GM21825 (cell line): ENCODE data around the gene MAN1C1.

Source experiments
- ATAC-seq: cut with Tn5 transposase; IDR thresholded peaks from one replicate; pipeline ENCODE4 v1.9.1; 2021; ENCODE audit warnings: mild to moderate bottlenecking, moderate library complexity; ENCODE audit not compliant: unreplicated experiment

The MAN1C1 gene

DNA sequence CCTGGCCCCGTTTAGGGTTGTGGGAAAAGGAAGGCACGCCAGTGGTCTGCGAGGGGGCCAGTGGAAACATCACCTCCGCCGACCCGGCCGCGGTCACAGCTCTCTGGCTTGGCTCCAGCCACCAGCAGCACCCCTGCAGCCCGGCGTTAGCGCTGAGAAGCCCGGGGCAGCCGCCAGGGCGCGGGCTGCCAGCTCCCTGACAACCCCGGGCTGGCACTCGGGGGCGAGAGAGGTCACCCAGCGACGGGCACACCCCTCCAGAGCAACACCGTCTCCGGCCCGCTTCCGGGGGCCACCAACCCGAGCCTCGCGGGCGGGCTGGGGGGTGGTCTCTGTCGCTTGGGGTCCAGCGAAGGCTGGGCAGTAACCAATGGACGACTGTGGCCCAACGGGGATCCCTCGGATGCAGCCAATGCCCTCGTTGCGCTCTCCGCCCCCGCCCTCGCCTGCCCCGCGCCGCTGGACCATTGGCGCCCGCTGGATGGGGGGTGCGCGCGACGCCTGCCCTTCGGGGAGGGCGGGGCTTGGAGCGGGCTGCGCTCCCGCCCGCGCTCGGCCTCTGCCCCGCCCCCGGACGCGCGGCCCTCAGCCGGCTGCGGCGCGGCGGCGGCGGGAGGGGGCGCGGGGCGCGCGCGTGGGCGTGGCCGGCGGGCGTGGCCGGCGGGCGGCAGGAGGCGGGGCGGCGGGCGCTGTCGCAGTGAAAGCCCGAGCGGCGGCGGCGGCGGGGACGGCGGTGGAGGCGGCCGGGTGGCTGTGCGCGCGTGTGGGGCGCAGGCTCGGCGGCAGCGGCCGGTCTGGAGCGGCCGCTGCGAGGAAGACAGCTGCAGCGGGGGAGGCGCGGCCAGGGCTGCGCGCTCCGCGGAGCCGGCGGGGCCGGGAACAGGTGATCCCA is at the start of gene MAN1C1:
TSS of gene MAN1C1 (plus strand) at position 697 of the 892 bp plus-strand sequence. CDS start 1,007 bp downstream, outside the sequence.
- ATAC-seq = peak; percentile 62

DNA sequence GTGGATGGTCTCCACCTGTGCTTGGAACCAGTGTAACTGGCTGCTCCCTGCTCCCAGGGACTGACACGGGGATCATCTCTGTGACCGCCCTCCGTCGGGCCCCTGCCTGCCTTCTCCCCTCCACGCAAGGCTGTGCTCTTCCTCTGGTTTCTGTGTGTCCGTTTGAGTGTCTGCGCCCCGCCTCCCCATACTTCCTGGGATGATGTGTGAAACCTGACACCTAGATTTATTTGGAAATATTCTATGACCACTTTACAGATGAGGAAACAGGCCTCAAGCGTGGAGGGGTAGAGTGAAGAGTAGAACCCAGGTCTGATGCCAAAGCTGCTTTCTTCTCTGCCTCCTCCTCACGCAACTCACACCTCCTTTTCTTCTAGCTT is 48.9 kb upstream of the MAN1C1 start:
- no peak for ATAC-seq

GRCh38 chr1:25568090-25568833 is 48.3 kb upstream of the MAN1C1 start:
- ATAC-seq = no peak

- no peak for ATAC-seq
These were observed 47.6 kb upstream of the MAN1C1 start for GRCh38 chr1:25568834-25569596.

- no peak for ATAC-seq
These were observed 46.8 kb upstream of the MAN1C1 start for GRCh38 chr1:25569597-25570396.

- no peak for ATAC-seq
These were observed 45.6 kb upstream of the MAN1C1 start for GRCh38 chr1:25570798-25571521.

DNA sequence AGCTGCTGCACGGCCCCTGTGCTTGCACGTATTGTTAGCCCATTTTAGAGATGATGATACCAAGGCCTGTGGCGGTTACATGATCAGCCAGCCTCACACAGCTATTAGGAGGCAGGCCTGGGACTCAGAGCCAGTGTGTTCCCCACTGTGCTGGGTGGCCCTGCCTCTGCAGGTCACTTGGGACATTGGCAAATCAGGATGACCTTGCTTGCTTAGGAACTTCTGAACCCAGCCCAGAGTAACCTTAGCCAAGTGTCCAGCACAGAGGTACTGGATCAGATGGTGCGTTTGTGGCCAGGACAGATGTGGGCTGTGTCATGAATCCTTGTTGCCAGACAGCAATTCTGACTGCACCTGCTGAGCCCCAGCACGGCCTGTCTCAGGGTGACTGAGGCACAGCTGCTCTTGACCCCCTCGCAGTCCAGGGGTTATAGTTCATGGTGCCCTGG is 45.0 kb upstream of the MAN1C1 start:
- no peak for ATAC-seq

- ATAC-seq = no peak
These were observed 44.5 kb upstream of the MAN1C1 start for GRCh38 chr1:25572107-25572506.

DNA sequence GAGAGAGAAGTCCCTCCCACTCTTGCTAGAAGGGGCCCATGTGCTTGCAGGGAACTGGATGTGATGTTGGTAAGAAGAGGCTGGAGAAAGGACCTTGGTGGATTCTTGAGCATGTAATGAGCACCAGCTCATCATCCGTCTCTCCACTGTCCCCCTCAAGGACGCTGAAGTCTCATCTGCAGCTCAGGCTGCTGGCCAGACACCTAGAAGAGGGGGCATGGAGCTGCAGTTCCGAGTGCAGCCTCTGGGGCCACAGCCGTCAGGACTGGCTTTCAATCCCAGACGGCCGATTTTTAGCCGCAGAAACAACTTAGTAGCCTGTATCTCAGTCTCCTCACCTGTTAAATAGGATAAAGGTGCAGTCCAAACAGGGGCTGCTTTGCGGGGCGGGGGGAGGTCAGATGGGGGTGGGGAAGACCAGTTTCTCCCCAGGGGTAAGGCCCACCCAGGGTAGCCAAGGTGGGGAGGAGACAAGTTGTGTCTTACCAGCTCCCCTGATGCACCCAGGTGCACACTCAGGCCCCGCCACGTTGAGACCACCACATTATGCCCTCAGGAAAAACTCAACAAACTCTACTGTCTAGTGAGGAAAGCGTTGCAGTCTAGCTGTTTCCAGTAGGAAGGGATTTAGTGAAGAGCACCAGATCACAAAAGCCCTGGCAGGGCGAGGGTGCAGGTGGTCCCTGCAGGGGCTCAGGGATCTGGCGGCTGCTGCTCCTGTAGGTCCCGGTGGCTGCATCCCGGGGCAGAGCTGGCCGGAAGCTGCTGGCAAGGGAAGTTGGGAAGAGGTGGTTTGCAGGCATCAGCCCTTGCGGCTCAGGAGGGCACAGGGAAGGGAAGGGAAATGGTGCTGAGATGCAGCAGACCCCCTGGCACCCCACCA is 43.6 kb upstream of the MAN1C1 start:
- no peak for ATAC-seq

DNA sequence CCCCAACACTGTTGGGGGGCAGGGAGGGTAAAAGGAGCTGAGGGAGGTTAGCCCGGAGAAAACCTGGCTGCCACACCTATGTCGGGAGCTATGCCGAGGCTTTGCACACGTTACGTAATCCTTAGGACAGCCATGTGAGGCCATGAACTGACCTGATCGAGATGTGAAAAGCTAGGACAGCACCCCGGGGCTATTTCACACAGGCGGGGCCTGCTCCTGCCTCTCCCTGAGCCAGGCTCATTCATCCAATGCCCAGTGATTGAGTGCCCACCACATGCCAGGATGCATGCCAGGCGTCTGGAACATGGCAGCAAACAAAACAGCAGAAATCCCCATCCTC is 43.0 kb upstream of the MAN1C1 start:
- no peak for ATAC-seq

GRCh38 chr1:25573961-25574360 is 42.6 kb upstream of the MAN1C1 start:
- ATAC-seq = no peak

DNA sequence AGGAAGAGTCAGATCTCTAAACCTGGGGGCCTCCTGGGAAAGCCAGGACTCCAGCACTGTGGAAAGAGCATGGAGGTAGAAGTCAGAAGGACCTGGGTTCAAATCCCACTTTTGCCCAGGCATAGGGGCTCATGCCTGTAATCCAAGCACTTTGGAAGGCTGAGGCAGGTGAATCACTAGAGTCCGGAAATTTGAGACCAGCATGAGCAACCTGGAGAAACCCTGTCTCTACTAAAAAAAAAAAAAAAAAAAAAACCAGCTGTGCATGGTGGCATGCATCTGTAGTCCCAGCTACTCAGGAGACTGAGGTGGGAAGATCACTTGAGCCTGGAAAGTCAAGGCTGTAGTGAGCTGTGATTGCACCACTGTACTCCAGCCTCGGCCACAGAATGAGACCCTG is 41.4 kb upstream of the MAN1C1 start:
- ATAC-seq = no peak

DNA sequence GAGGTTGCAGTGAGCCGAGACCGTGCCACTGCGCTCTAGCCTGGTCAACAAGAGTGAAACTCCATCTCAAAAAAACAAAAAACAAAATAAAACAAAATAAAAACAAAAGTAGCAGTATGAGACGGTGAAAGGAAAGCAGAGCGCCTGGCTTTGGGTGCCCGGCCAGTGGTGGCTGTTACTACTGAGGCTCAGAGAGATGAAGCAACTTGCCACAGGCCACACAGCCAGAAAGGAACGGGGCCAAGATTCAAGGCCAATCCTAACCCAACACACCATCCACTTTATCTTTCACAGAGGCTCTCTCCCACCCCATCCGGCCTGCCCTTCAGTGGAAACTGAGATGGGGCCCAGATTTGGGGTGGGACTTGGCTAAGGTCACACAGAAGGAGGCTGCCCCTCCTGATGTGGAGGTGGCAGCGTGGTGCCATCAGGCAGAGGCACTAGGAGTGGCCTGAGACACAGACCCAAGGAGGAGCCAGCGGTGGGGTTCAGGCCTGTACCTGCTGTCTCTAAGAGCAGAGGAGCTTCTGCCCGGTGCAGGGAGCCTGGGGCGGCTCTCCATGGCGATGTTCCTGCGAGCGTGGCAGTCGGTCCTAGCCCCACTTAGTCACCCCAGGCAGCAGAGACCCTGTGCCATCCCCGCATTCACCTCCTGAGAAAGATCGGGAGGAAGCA is 40.0 kb upstream of the MAN1C1 start:
- ATAC-seq = no peak

- ATAC-seq = no peak
These were observed 39.3 kb upstream of the MAN1C1 start for GRCh38 chr1:25577134-25577920.

DNA sequence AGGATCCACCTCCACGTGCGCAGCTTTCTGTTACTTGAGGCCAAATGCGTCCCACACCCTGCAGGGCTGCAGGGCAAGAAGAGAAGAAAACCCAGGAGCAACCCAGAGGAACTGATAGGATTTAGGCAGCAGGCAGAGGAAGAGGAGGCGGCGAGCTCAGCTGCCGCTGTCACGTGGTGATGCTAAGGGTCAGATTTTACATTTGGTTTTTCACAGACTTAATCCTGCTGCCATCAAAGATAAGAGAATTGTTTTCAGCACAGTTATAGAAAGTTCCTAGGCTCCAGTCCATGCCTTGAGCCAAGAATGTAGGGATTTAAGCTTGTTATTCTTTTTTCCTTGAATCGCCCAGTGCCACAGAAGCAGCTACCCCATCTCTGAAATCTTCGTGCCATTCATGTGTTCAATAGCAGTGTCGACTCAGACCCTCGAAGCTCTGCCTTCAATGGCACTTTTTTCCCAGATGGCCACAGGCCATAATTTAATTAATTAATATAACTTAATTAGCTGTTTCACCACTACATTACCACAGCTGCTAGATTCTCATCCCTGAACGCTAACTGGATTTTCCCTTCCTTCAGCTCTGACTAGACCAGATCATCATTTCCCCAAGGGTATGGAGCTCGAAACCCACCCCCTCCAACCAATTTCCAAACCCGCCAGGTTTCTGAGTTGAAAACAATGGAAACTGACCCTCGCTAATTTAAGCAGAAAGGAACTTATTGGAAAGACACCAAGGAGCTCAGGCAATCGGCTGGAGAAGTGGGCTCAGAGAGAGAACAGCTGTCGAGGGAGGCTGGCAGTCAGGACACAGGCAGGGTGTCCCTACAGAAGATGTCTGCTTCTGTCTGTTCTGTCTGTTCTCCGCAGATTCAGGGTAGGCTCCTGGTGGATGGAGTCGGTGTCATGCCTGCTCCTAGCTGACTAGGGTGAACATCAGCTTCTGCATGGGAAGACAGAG is 37.0 kb upstream of the MAN1C1 start:
- ATAC-seq = no peak

GRCh38 chr1:25580927-25581326 is 35.7 kb upstream of the MAN1C1 start:
- ATAC-seq = no peak
